HEK293 (cell line): ENCODE data around the gene RNASEH2A.

Experiments used
- GFI1B ChIP-seq: fragments of 450-650 bp; formaldehyde crosslinking; IDR thresholded peaks from 2 replicates; pipeline ENCODE4 v1.5.1; 2016; ENCODE audit warnings: missing biosample characterization, missing genetic modification characterization
- KLF1 ChIP-seq: fragments of 450-650 bp; formaldehyde crosslinking; IDR thresholded peaks from 2 replicates; pipeline ENCODE4 v1.5.1; 2016; ENCODE audit warnings: missing biosample characterization, missing genetic modification characterization
- KLF16 ChIP-seq: fragments of 450-650 bp; formaldehyde crosslinking; IDR thresholded peaks from 2 replicates; pipeline ENCODE4 v1.5.1; 2017; ENCODE audit warnings: missing biosample characterization, missing genetic modification characterization
- KLF7 ChIP-seq: fragments of 450-650 bp; formaldehyde crosslinking; IDR thresholded peaks from 2 replicates; pipeline ENCODE4 v1.5.1; 2016; ENCODE audit warnings: missing biosample characterization, missing genetic modification characterization, borderline replicate concordance
- KLF9 ChIP-seq: fragments of 450-650 bp; formaldehyde crosslinking; IDR thresholded peaks from 2 replicates; pipeline ENCODE4 v1.5.1; 2016; ENCODE audit warnings: missing biosample characterization, missing genetic modification characterization, low read depth
- SP2 ChIP-seq: fragments of 450-650 bp; formaldehyde crosslinking; IDR thresholded peaks from 2 replicates; pipeline ENCODE4 v1.5.1; 2016; ENCODE audit warnings: missing biosample characterization, missing genetic modification characterization
- SP3 ChIP-seq: fragments of 450-650 bp; formaldehyde crosslinking; IDR thresholded peaks from 2 replicates; pipeline ENCODE4 v1.5.1; 2016; ENCODE audit warnings: missing biosample characterization, missing genetic modification characterization
- ZBTB17 ChIP-seq: fragments of 450-650 bp; formaldehyde crosslinking; IDR thresholded peaks from 2 replicates; pipeline ENCODE4 v1.5.1; 2016; ENCODE audit warnings: missing biosample characterization, missing genetic modification characterization
- ZNF121 ChIP-seq: fragments of 450-650 bp; formaldehyde crosslinking; IDR thresholded peaks from 2 replicates; pipeline ENCODE4 v1.5.1; 2016; ENCODE audit warnings: missing biosample characterization, missing genetic modification characterization
- ZNF174 ChIP-seq: fragments of 450-650 bp; formaldehyde crosslinking; IDR thresholded peaks from 2 replicates; pipeline ENCODE4 v1.5.0; 2017; ENCODE audit warnings: missing biosample characterization, mild to moderate bottlenecking, missing genetic modification characterization
- ZNF221 ChIP-seq: fragments of 450-650 bp; formaldehyde crosslinking; IDR thresholded peaks from 2 replicates; pipeline ENCODE4 v1.5.1; 2017; ENCODE audit warnings: missing biosample characterization, missing genetic modification characterization, borderline replicate concordance
- ZNF311 ChIP-seq: fragments of 450-650 bp; formaldehyde crosslinking; IDR thresholded peaks from 2 replicates; pipeline ENCODE4 v1.5.1; 2017; ENCODE audit warnings: missing biosample characterization, missing genetic modification characterization, borderline replicate concordance
- ZNF350 ChIP-seq: fragments of 450-650 bp; formaldehyde crosslinking; IDR thresholded peaks from 2 replicates; pipeline ENCODE4 v1.5.0; 2017; ENCODE audit warnings: missing biosample characterization, mild to moderate bottlenecking, missing genetic modification characterization
- ZNF354C ChIP-seq: fragments of 450-650 bp; formaldehyde crosslinking; IDR thresholded peaks from 2 replicates; pipeline ENCODE4 v1.5.1; 2016; ENCODE audit warnings: missing biosample characterization, missing genetic modification characterization, low read depth, borderline replicate concordance
- ZNF404 ChIP-seq: fragments of 450-650 bp; formaldehyde crosslinking; IDR thresholded peaks from 2 replicates; pipeline ENCODE4 v1.5.1; 2017; ENCODE audit warnings: missing biosample characterization, missing genetic modification characterization
- ZNF473 ChIP-seq: fragments of 450-650 bp; formaldehyde crosslinking; IDR thresholded peaks from 2 replicates; pipeline ENCODE4 v1.5.1; 2017; ENCODE audit warnings: missing biosample characterization, missing genetic modification characterization
- ZNF624 ChIP-seq: fragments of 450-650 bp; formaldehyde crosslinking; IDR thresholded peaks from 2 replicates; pipeline ENCODE4 v1.5.1; 2017; ENCODE audit warnings: missing biosample characterization, missing genetic modification characterization
- ZNF707 ChIP-seq: fragments of 450-650 bp; formaldehyde crosslinking; IDR thresholded peaks from 2 replicates; pipeline ENCODE4 v1.5.1; 2016; ENCODE audit warnings: missing biosample characterization, missing genetic modification characterization
- ZNF747 ChIP-seq: fragments of 450-650 bp; formaldehyde crosslinking; IDR thresholded peaks from 2 replicates; pipeline ENCODE4 v1.5.1; 2016; ENCODE audit warnings: missing biosample characterization, missing genetic modification characterization
- TF ChIP-seq, protein P1 (sequence below): fragments of 450-650 bp; formaldehyde crosslinking; IDR thresholded peaks from 2 replicates; pipeline ENCODE4 v1.5.1; 2016; ENCODE audit warnings: missing biosample characterization, missing genetic modification characterization
- TF ChIP-seq, protein P2 (sequence below): fragments of 450-650 bp; formaldehyde crosslinking; IDR thresholded peaks from 2 replicates; pipeline ENCODE4 v1.5.0; 2017; ENCODE audit warnings: missing biosample characterization, missing genetic modification characterization, borderline replicate concordance
- TF ChIP-seq, protein P3 (sequence below): fragments of 450-650 bp; formaldehyde crosslinking; IDR thresholded peaks from 2 replicates; pipeline ENCODE4 v1.5.1; 2016; ENCODE audit warnings: missing biosample characterization, missing genetic modification characterization
- TF ChIP-seq, protein P4 (sequence below): fragments of 450-650 bp; formaldehyde crosslinking; conservative IDR thresholded peaks from 2 replicates; pipeline ENCODE4 v1.5.1; 2016; ENCODE audit warnings: low read depth, missing biosample characterization, missing genetic modification characterization

RNASEH2A gene

DNA sequence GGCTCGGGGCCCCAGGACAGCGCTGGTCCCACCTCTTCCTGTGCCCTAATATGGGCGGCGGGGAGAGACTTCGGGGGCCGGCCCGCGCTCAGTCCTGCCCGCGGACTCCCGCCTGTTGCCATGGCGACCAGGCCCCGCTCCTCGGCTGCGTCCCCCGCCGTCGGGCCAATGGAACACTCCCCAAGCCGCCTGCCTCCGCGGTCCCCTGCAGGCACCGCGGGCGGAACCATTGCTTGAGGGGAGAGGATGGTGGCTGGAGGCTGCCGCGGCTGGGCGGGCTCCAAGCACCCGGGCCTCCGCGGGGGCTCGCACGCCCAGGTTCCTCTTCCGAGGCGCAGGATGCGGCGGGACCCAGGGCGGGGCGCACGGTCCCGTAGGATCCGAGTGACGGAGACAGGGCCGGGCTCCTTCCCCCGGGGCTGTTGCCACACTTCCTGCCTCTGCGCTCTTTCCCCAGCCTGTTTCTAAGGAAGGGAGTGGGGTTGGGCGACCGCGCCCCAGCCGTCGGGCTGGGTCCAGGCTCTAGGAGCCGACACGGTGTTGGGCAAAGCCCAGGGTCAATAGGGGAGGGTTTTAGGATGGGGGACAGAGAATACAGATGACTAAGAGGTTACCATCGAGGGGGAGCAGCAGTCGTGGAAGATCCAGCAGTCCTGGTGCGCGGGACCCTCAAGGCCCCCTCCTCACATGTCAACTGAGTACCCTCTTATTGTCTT, 16.3 kb upstream of the RNASEH2A start (continued):
- TF ChIP-seq, protein P1, sequence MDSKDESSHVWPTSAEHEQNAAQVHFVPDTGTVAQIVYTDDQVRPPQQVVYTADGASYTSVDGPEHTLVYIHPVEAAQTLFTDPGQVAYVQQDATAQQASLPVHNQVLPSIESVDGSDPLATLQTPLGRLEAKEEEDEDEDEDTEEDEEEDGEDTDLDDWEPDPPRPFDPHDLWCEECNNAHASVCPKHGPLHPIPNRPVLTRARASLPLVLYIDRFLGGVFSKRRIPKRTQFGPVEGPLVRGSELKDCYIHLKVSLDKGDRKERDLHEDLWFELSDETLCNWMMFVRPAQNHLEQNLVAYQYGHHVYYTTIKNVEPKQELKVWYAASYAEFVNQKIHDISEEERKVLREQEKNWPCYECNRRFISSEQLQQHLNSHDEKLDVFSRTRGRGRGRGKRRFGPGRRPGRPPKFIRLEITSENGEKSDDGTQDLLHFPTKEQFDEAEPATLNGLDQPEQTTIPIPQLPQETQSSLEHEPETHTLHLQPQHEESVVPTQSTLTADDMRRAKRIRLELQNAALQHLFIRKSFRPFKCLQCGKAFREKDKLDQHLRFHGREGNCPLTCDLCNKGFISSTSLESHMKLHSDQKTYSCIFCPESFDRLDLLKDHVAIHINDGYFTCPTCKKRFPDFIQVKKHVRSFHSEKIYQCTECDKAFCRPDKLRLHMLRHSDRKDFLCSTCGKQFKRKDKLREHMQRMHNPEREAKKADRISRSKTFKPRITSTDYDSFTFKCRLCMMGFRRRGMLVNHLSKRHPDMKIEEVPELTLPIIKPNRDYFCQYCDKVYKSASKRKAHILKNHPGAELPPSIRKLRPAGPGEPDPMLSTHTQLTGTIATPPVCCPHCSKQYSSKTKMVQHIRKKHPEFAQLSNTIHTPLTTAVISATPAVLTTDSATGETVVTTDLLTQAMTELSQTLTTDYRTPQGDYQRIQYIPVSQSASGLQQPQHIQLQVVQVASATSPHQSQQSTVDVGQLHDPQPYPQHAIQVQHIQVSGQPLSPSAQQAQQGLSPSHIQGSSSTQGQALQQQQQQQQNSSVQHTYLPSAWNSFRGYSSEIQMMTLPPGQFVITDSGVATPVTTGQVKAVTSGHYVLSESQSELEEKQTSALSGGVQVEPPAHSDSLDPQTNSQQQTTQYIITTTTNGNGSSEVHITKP (tag by site-specific recombination), result peak; percentile 100
- TF ChIP-seq, protein P2, sequence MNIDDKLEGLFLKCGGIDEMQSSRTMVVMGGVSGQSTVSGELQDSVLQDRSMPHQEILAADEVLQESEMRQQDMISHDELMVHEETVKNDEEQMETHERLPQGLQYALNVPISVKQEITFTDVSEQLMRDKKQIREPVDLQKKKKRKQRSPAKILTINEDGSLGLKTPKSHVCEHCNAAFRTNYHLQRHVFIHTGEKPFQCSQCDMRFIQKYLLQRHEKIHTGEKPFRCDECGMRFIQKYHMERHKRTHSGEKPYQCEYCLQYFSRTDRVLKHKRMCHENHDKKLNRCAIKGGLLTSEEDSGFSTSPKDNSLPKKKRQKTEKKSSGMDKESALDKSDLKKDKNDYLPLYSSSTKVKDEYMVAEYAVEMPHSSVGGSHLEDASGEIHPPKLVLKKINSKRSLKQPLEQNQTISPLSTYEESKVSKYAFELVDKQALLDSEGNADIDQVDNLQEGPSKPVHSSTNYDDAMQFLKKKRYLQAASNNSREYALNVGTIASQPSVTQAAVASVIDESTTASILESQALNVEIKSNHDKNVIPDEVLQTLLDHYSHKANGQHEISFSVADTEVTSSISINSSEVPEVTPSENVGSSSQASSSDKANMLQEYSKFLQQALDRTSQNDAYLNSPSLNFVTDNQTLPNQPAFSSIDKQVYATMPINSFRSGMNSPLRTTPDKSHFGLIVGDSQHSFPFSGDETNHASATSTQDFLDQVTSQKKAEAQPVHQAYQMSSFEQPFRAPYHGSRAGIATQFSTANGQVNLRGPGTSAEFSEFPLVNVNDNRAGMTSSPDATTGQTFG (tag by site-specific recombination), result no peak
- TF ChIP-seq ZNF311 (tag by site-specific recombination), result no peak
- TF ChIP-seq ZNF350 (tag by site-specific recombination), result no peak
- no peak for TF ChIP-seq ZNF473 (tag by site-specific recombination)
- TF ChIP-seq SP3 (tag by site-specific recombination), result peak; percentile 88
- TF ChIP-seq KLF16 (tag by site-specific recombination), result peak; percentile 90
- TF ChIP-seq ZNF747 (tag by site-specific recombination), result no peak
- TF ChIP-seq ZBTB17 (tag by site-specific recombination), result peak; percentile 94
- no peak for TF ChIP-seq ZNF707
- TF ChIP-seq, protein P3, sequence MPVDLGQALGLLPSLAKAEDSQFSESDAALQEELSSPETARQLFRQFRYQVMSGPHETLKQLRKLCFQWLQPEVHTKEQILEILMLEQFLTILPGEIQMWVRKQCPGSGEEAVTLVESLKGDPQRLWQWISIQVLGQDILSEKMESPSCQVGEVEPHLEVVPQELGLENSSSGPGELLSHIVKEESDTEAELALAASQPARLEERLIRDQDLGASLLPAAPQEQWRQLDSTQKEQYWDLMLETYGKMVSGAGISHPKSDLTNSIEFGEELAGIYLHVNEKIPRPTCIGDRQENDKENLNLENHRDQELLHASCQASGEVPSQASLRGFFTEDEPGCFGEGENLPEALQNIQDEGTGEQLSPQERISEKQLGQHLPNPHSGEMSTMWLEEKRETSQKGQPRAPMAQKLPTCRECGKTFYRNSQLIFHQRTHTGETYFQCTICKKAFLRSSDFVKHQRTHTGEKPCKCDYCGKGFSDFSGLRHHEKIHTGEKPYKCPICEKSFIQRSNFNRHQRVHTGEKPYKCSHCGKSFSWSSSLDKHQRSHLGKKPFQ (tag by site-specific recombination), result no peak
- no peak for TF ChIP-seq ZNF354C (tag by site-specific recombination)
- no peak for TF ChIP-seq GFI1B (tag by site-specific recombination)
- TF ChIP-seq KLF7 (tag by site-specific recombination), result peak; percentile 91; the same call in 1 of the 2 replicates
- TF ChIP-seq KLF9 (tag by site-specific recombination), result peak; percentile 64
- no peak for TF ChIP-seq ZNF221 (tag by site-specific recombination)
- TF ChIP-seq ZNF624 (tag by site-specific recombination), result no peak
- no peak for TF ChIP-seq ZNF404 (tag by site-specific recombination)
- no peak for TF ChIP-seq ZNF174 (tag by site-specific recombination)
- TF ChIP-seq KLF1 (tag by site-specific recombination), result peak; percentile 90
- TF ChIP-seq, protein P4, sequence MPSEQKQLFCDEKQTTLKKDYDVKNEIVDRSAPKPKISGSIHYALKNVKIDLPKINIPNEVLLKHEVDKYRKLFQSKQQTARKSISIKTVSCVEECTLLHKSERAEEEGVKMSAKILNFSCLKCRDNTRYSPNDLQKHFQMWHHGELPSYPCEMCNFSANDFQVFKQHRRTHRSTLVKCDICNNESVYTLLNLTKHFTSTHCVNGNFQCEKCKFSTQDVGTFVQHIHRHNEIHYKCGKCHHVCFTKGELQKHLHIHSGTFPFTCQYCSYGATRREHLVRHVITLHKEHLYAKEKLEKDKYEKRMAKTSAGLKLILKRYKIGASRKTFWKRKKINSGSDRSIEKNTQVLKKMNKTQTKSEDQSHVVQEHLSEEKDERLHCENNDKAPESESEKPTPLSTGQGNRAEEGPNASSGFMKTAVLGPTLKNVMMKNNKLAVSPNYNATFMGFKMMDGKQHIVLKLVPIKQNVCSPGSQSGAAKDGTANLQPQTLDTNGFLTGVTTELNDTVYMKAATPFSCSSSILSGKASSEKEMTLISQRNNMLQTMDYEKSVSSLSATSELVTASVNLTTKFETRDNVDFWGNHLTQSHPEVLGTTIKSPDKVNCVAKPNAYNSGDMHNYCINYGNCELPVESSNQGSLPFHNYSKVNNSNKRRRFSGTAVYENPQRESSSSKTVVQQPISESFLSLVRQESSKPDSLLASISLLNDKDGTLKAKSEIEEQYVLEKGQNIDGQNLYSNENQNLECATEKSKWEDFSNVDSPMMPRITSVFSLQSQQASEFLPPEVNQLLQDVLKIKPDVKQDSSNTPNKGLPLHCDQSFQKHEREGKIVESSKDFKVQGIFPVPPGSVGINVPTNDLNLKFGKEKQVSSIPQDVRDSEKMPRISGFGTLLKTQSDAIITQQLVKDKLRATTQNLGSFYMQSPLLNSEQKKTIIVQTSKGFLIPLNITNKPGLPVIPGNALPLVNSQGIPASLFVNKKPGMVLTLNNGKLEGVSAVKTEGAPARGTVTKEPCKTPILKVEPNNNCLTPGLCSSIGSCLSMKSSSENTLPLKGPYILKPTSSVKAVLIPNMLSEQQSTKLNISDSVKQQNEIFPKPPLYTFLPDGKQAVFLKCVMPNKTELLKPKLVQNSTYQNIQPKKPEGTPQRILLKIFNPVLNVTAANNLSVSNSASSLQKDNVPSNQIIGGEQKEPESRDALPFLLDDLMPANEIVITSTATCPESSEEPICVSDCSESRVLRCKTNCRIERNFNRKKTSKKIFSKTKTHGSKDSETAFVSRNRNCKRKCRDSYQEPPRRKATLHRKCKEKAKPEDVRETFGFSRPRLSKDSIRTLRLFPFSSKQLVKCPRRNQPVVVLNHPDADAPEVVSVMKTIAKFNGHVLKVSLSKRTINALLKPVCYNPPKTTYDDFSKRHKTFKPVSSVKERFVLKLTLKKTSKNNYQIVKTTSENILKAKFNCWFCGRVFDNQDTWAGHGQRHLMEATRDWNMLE (tag by site-specific recombination), result no peak
- TF ChIP-seq ZNF121, result no peak
- peak; percentile 93 for TF ChIP-seq SP2 (tag by site-specific recombination)
